Germinal center (tissue), 1 donor: ENCODE results near the gene MPRIP.

Experiments used
- DNase-seq: peaks from one replicate; pipeline ENCODE4 v3.0.0; 2012; ENCODE audit warnings: mixed read lengths, low spot score

The MPRIP gene

GRCh38 chr17:17086585-17086984 lies 44.3 kb downstream of the MPRIP start:
- no peak for DNase-seq

- no peak for DNase-seq
These were observed 45.3 kb downstream of the MPRIP start for GRCh38 chr17:17087424-17088015.

GRCh38 chr17:17088086-17088485 lies 45.8 kb downstream of the MPRIP start:
- DNase-seq = no peak

GRCh38 chr17:17088541-17089525 lies 46.6 kb downstream of the MPRIP start:
- no peak for DNase-seq

GRCh38 chr17:17089796-17090641 lies 47.8 kb downstream of the MPRIP start:
- no peak for DNase-seq

GRCh38 chr17:17090642-17091103 lies 48.4 kb downstream of the MPRIP start:
- DNase-seq = no peak

GRCh38 chr17:17091276-17091675 lies 49.0 kb downstream of the MPRIP start:
- no peak for DNase-seq

- no peak for DNase-seq
These were observed 49.8 kb downstream of the MPRIP start for GRCh38 chr17:17091856-17092756.

- no peak for DNase-seq
These were observed 51.5 kb downstream of the MPRIP start for GRCh38 chr17:17093764-17094163.

GRCh38 chr17:17096438-17097178 lies 54.4 kb downstream of the MPRIP start:
- DNase-seq = no peak

GRCh38 chr17:17097763-17098345 lies 55.6 kb downstream of the MPRIP start:
- no peak for DNase-seq

- DNase-seq = no peak
These were observed 56.4 kb downstream of the MPRIP start for GRCh38 chr17:17098551-17099179.

- no peak for DNase-seq
These were observed 59.9 kb downstream of the MPRIP start for GRCh38 chr17:17102176-17102575.

GRCh38 chr17:17103160-17103559 lies 60.9 kb downstream of the MPRIP start:
- no peak for DNase-seq

- no peak for DNase-seq
These were observed 61.8 kb downstream of the MPRIP start for GRCh38 chr17:17104036-17104435.

GRCh38 chr17:17104494-17104893 lies 62.2 kb downstream of the MPRIP start:
- DNase-seq = no peak

GRCh38 chr17:17105976-17106375 lies 63.7 kb downstream of the MPRIP start:
- no peak for DNase-seq

- DNase-seq = no peak
These were observed 64.5 kb downstream of the MPRIP start for GRCh38 chr17:17106756-17107155.

- no peak for DNase-seq
These were observed 65.0 kb downstream of the MPRIP start for GRCh38 chr17:17107281-17107680.
